Glomerular endothelial cell (primary cell): ENCODE results near the gene TMEM237. TPM values are rescaled to one million over a fixed set of nuclear protein-coding genes. Genes with fewer than 3 reads are reported as not detected.

Experiments used
- total RNA-seq: library from RNA; depleted of rRNA; stranded (reverse); fragments of >200 nt; gene quantifications from 2 replicates; pipeline ENCODE4 v1.2.3, GENCODE V29; 2015

TMEM237 gene
- total RNA-seq, 1 donor from 2014 or later, result 21.3 TPM

Other genes starting within 250 kb of the TMEM237 start
- 28.3 and 32.0 TPM in 2 replicates for gene TRAK2, start 192.0 kb downstream of the TMEM237 start, total RNA-seq
- 17.0 and 25.0 TPM in 2 replicates for gene STRADB, start 191.8 kb downstream of the TMEM237 start, total RNA-seq
- 24.4 and 40.1 TPM in 2 replicates for gene MPP4, start 55.1 kb upstream of the TMEM237 start, total RNA-seq
- 20.8 and 23.5 TPM in 2 replicates for gene ALS2, start 137.4 kb upstream of the TMEM237 start, total RNA-seq
- 1.6 and 5.8 TPM in 2 replicates for gene CDK15, start 163.0 kb upstream of the TMEM237 start, total RNA-seq